Measurements from ENCODE around the gene APOA4.
"Not testable (repeated sequence)": the region's sequence is repeated elsewhere in the genome, so short reads cannot be mapped to it uniquely, and the experiment has no call there.

Gene APOA4

DNA sequence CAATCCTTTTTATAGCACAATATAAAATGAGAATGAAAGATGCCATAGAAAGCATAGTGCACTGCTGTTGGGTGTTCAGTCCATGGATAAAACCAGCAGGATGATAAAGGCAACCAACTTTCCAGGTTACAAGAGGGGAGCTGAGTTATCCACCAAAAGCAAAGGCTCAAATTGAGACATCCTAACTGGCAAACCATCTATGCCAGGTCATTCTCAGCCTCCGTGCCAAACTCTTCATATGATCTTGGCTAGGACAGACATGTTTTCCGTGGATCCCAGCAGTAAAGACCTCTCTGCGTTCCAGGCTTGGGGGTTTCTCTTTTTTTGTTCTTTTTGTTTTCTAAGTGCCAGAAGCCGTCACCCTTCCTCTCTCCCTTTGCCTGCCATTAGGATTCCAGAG is 21.6 kb upstream of the APOA4 start:
- no peak for DNase-seq

DNA sequence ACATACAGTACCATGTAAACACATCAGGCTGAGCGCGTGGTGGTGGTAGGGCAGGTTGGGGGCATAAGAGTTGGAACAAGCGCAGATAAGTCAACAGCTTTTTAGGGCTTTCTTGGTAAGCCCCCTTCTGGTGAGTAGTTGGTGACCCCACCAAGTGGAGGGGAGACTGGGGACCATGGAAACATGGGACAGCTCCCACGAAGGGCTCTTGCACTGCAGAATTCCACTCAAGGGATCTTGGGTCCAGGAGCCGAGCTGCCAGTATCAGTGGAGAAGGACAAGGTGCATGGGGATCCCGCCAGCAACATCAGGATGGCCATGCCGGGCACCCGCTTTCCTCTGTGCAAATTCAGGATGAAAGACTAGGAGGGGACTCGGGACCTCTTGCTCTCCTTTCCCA is 20.6 kb upstream of the APOA4 start:
- no peak for DNase-seq

DNA sequence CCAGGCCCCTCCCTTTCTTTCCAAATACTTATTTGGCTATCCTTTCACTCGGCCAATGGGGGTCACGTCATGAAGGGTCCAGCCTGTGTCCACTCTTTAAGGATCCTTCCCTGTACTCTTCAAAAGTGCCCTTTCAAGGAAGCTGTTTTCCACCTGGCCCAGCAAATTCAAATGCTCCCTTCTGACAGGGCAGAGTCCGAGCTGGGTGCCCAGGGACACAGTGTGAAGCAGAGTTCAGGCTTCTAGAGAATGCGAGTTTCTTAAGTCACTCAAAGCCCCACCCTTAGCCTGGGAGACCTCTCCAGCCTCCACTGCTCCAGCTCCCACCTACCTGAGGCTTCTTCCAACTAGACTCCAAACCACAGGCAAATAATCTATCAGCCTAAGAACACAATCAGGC is 19.8 kb upstream of the APOA4 start:
- no peak for DNase-seq

DNA sequence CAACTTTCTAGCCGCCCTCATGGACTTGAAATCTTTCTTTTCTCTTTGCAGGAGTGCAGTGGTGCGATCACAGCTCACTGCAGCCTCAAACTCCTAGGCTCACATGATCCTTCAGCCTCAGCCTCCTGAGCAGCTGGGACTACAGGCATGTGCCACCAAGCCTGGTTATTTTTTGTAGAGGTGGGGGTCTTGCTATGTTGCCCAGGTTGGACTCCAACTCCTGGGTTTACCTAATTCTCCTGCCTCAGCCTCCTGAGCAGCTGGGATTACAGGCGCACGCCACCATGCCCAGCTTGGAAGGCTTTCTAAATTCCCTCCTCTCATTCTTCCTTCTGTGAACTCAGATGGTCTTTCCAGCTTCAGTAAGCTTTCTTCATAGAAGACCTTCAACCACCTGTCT is 19.0 kb upstream of the APOA4 start:
- DNase-seq: no peak

DNA sequence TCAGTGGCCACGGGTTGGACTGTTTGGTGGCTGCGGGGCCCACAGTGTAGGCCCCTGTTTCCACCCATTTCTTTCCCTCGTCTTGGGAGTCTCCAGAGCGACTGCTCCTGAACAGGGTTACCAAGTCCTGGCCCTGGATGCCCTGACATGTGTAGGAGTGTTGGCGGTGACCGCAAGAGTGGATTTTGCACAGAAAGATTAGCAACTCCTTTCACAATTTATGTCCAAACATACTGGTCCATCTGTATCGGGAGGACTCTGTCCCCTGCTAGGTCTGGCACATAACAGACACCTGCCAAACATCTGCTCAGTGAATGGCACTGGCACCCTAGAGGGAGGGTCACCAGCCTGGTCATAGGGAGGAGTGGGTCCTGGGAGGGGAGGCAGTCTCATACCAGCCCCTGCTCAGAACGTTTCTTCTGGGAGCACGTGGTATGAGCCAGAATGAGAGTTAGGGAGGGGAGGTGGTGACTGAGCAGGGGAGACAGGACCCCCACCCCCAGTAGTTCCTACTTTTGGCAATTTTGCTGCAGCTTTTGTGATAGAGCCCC is 17.7 kb upstream of the APOA4 start:
- no peak for DNase-seq

DNA sequence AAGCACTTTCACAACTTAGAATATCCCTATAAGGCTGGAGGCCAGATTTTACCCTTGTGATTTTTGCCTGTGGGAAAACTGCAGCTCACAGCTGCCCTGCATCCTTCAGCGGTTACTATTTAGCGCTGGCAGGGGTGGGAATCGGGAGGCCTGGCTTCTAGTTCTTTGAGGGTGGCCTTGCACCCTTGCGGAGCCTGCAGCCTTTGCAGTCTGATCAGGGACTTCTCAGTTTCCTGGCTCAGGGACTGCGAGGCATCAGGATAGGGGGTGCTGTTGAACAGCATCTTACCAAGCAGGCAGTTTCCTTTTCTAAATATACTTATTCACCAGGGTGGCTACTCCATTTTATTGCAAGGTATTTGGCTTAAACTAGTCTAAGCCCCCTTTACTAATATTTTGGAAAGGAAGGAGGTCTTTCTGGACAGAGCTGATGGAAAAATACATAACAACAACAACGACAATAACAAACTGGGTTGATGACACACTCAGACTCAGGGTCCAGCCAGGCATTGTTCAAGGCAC is 17.2 kb upstream of the APOA4 start:
- no peak for DNase-seq

DNA sequence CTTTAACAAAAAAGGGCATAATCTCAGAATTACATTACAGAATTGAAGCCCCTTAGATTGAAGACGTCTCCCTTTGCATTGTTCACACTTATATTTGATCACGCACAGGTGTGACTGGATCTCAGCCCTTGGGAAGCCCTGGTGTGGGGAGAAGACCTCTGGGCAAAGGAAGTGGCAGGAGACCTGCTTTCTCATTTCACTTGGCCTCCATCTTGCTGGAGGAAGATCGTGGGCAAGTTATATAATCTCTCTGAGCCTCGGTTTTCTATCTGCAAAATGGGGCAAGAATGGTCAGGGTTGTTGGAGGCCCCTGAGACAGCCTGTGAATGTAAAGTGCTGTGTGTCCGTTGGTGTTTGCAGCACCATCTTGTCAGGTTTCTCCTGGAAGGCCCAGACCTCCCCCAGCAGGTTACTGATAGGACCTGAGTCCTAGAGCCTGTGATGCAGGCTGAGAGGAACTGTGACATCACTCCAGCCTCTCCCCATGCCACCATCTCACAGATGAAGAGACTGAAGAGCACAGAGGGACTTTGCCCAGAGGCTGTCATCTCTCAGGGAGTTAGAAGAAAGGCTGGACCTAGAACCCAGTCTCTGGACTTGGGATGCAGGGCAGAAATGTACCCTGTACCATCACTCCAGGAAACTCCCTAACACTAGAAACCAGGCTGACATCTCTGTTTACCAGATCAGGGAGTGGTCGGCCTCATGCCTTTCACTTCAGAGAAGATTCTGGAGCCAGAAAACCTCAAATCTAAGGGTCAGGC is 15.4 kb upstream of the APOA4 start:
- no peak for DNase-seq

DNA sequence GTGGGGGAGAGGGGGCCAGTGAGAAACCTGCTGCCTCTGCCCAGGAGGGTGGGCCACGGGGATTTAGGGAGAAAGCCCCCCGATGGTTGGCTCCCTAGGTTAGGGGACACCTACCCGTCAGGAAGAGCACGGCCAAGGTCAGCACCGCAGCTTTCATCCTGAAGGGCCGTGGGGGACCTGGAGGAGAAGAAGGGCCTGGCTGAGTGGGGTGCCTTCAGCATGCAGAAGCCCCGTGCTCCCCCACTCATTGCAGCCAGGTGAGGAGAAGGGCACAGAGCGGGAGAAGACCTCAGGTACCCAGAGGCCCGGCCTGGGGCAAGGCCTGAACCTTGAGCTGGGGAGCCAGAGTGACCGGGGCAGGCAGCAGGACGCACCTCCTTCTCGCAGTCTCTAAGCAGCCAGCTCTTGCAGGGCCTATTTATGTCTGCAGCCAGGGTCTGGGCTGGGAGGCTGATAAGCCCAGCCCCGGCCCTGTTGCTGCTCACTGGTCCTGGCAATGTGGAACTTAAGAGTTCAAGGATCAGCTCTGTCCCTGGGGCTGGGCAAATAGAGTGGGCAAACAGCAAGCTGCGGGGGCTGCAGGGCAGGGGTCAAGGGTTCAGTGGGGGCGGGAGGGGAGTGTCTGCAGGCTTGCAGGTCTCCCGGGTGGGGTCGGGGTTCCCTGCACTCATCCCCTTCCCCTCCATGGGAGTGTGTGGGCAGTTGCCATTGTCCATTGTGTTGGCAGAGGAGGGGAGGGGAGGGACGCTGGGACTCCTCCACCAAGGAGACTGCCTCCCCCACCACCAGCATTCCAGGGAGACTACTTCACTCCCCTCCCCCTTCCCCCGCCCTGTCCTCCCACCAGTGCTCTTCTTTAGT is 14.4 kb upstream of the APOA4 start, which contains the start of gene APOA1:
Gene APOA1 (minus strand): TSS at position 392 of the 861 bp plus-strand sequence. CDS start 235 bp downstream, at position 157.
- no peak for DNase-seq

DNA sequence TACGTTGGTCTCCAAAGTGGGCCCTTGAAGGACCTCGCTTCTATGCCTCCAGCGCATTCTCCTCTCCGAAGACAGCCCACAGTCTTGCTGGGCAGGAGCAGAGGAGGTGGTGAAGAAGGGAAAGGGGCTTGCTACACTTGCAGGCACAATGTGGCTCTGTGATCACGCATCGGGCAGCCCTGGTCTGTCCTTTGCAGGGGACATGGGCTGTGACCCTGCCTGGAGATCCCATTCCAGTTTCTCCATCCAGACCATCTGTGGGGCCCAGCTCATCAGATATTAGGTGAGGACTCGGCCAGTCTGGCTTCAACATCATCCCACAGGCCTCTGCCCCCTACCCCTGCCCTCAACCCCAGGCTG is 13.5 kb upstream of the APOA4 start:
- DNase-seq: no peak

DNA sequence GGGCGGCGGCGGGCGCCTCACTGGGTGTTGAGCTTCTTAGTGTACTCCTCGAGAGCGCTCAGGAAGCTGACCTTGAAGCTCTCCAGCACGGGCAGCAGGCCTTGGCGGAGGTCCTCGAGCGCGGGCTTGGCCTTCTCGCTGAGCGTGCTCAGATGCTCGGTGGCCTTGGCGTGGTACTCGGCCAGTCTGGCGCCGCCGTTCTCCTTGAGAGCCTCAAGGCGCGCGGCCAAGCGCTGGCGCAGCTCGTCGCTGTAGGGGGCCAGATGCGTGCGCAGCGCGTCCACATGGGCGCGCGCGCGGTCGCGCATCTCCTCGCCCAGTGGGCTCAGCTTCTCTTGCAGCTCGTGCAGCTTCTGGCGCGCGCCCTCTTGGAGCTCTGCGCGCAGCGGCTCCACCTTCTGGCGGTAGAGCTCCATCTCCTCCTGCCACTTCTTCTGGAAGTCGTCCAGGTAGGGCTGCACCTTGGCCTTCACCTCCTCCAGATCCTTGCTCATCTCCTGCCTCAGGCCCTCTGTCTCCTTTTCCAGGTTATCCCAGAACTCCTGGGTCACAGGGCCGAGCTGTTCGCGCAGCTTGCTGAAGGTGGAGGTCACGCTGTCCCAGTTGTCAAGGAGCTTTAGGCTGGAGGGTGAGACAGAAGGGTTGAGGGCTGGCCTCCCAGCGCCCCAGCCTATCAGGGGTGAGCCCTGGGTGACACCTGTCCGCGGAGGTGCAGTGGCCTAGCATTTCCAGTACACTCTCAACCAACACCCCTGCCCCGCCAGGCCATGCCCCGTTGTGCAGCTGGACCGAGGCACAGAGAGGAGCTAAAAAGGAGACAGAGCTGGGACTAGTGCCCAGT is 12.9 kb upstream of the APOA4 start:
- peak; percentile 86 for DNase-seq

DNA sequence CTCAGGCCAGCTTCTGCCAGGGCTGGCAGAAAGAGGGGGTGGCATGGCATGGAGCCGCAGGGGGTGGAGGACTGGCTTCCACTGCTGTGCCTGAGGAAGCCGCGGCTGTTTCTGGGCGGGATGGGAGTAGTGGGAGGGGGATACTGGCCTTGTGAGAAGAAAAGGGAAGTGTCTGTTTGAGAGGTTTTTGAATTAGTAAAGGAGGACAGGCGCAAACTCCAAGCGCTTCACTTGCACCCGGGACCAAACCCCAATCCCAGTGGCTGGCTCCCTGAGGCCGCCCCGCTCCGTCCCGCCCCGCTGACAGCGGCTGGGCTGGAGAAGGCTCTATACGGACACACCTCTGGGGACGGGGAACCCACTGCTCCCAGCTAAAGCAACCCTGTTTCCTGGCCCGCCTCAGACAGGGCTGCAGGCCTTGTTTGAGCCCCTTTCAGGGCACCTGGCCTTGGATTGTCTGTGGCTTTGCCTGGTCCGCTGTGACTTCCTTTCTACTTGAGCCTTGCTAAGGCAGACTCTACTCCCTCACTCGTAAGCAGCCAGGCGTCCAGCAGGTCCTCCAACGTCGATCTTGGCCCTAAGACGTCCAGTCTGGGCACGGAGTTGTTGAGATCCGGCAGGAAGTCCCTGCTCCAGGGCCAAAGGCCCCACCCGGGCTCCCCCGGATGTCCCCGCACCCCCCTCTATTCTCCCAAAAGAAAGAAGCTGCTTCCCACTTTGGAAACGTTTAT is 12.1 kb upstream of the APOA4 start:
- no peak for DNase-seq

DNA sequence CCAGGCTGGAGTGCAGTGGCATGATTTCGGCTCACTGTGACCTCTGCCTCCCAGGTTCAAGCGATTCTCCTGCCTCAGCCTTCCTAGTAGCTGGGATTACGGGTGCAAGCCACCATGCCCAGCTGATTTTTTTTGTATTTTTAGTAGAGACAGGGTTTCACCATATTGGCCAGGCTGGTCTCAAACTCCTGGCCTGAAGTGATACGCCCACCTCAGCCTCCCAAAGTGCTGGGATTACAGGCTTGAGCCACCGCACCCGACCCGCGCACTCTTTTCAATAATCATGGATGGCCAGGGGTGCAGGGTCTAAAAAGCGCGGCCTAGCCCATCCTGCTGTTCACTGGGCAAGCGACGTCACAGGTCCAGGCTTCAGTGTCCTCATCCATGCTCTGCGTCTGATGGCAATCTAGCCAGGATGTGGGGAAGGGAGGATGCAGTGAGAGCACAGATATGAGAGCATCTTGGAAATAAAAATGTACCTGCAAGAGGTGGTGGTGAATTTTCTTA is 11.5 kb upstream of the APOA4 start:
- not testable (repeated sequence) for DNase-seq

DNA sequence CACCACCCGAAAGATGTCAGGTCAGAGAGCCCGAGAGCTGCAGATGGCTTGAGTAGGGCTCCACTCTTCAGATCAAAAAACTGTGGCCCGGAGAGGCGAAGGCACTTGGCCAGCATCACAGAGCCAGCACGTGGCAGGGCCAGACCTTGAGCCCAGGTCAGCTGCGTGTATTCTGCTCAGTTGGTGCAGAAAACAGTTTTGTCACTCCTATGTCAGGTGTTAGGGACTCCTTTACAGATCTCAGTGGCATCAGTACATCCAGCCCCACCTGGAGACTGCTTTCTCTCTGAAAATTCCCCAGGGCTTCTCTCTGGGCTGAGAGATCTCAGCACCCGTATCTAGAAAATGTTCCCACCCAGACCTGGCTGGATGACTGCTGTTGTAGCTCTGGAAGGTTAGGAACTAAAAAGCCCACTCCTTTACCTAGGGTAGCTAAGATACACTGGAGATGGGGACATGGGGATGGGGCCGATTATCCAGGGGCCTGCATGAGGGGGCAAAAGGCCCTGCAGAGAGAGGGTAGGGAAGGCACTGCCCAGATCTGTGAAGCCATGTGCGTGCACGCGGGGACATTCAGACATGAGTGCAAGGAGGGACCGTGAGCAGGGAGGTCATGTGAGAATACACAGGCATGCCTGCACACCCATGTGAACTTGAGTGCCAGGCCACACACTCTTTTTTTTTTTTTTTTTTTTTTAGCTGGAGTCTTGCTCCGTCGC is 10.9 kb upstream of the APOA4 start:
- no peak for DNase-seq

DNA sequence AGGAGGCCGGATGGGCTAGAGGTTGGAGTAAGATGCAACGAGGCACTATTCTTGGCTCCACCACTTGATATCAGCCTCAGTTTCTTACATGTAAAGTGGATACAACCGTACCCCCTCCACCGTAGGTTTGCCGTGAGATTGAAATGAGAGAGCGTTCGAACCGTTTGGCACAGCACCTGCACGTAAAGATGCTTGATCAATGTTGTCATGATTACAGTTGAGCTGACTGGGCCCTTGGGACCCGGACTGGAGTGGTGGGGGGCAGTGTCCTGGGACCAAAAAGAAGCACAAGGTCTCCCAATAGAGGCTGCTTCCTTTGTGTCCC is 10.3 kb upstream of the APOA4 start:
- DNase-seq: no peak

DNA sequence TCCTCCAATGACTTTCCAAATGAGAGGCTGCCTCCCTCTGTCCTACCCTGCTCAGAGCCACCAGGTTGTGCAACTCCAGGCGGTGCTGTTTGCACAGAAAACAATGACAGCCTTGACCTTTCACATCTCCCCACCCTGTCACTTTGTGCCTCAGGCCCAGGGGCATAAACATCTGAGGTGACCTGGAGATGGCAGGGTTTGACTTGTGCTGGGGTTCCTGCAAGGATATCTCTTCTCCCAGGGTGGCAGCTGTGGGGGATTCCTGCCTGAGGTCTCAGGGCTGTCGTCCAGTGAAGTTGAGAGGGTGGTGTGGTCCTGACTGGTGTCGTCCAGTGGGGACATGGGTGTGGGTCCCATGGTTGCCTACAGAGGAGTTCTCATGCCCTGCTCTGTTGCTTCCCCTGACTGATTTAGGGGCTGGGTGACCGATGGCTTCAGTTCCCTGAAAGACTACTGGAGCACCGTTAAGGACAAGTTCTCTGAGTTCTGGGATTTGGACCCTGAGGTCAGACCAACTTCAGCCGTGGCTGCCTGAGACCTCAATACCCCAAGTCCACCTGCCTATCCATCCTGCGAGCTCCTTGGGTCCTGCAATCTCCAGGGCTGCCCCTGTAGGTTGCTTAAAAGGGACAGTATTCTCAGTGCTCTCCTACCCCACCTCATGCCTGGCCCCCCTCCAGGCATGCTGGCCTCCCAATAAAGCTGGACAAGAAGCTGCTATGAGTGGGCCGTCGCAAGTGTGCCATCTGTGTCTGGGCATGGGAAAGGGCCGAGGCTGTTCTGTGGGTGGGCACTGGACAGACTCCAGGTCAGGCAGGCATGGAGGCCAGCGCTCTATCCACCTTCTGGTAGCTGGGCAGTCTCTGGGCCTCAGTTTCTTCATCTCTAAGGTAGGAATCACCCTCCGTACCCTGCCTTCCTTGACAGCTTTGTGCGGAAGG is 9.5 kb upstream of the APOA4 start:
- DNase-seq: no peak

DNA sequence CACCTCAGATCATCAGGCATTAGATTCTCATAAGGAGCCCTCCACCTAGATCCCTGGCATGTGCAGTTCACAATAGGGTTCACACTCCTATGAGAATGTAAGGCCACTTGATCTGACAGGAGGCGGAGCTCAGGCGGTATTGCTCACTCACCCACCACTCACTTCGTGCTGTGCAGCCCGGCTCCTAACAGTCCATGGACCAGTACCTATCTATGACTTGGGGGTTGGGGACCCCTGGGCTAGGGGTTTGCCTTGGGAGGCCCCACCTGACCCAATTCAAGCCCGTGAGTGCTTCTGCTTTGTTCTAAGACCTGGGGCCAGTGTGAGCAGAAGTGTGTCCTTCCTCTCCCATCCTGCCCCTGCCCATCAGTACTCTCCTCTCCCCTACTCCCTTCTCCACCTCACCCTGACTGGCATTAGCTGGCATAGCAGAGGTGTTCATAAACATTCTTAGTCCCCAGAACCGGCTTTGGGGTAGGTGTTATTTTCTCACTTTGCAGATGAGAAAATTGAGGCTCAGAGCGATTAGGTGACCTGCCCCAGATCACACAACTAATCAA is 8.8 kb upstream of the APOA4 start:
- DNase-seq: no peak

DNA sequence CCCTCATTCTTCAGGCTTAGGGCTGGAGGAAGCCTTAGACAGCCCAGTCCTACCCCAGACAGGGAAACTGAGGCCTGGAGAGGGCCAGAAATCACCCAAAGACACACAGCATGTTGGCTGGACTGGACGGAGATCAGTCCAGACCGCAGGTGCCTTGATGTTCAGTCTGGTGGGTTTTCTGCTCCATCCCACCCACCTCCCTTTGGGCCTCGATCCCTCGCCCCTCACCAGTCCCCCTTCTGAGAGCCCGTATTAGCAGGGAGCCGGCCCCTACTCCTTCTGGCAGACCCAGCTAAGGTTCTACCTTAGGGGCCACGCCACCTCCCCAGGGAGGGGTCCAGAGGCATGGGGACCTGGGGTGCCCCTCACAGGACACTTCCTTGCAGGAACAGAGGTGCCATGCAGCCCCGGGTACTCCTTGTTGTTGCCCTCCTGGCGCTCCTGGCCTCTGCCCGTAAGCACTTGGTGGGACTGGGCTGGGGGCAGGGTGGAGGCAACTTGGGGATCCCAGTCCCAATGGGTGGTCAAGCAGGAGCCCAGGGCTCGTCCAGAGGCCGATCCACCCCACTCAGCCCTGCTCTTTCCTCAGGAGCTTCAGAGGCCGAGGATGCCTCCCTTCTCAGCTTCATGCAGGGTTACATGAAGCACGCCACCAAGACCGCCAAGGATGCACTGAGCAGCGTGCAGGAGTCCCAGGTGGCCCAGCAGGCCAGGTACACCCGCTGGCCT is 7.2 kb upstream of the APOA4 start:
- no peak for DNase-seq

DNA sequence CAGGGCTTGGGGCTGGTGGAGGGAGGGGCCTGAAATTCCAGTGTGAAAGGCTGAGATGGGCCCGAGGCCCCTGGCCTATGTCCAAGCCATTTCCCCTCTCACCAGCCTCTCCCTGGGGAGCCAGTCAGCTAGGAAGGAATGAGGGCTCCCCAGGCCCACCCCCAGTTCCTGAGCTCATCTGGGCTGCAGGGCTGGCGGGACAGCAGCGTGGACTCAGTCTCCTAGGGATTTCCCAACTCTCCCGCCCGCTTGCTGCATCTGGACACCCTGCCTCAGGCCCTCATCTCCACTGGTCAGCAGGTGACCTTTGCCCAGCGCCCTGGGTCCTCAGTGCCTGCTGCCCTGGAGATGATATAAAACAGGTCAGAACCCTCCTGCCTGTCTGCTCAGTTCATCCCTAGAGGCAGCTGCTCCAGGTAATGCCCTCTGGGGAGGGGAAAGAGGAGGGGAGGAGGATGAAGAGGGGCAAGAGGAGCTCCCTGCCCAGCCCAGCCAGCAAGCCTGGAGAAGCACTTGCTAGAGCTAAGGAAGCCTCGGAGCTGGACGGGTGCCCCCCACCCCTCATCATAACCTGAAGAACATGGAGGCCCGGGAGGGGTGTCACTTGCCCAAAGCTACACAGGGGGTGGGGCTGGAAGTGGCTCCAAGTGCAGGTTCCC is 6.5 kb upstream of the APOA4 start, which contains the start of gene APOC3:
Gene APOC3 (plus strand): TSS at position 383 of the 659 bp plus-strand sequence. CDS start 676 bp downstream, outside the sequence.
- no peak for DNase-seq
